ENCODE data around the gene AGBL4. TPM values are rescaled to one million over a fixed set of nuclear protein-coding genes. Genes with fewer than 3 reads are reported as not detected.

The AGBL4 gene
- total RNA-seq, 4 donors from 2014 or later, result 0.19 to 1.0 (median 1.0) TPM; not detected in 1

GRCh38 chr1:49723662-49724061 is 300.1 kb downstream of the AGBL4 start:
- TF ChIP-seq CTCF (IDR thresholded peaks at IDR 0.05) (no peak), POLR2A (IDR thresholded peaks at IDR 0.05) (no peak), POLR2AphosphoS5 (IDR thresholded peaks at IDR 0.05) (no peak), EP300 (IDR thresholded peaks at IDR 0.05) (no peak)
- no peaks in the 10 kb centered on the region for H3K4me1 ChIP-seq
- H3K27me3 ChIP-seq, result no peaks in the 10 kb centered on the region
- no peak for DNase-seq (ENCODE audit: low spot score in 2 of 2)
- no peaks in the 10 kb centered on the region for H3K36me3 ChIP-seq
- H3K27ac ChIP-seq, result no peak overlapping the region
- 100% methylated on average over 1 of the region's 1 CpG for WGBS
- no peak overlapping the region for H3K4me3 ChIP-seq
- H3K9me3 ChIP-seq, result peaks cover 3% of the 10 kb centered on the region

GRCh38 chr1:49694251-49694827 is 329.4 kb downstream of the AGBL4 start:
- H3K4me1 ChIP-seq, result no peaks in the 10 kb centered on the region
- no peaks in the 10 kb centered on the region for H3K27me3 ChIP-seq
- no peak overlapping the region for H3K4me3 ChIP-seq
- TF ChIP-seq CTCF (IDR thresholded peaks at IDR 0.05), result no peak
- no peak for TF ChIP-seq POLR2AphosphoS5 (IDR thresholded peaks at IDR 0.05)
- TF ChIP-seq POLR2A (IDR thresholded peaks at IDR 0.05), result no peak
- TF ChIP-seq EP300 (IDR thresholded peaks at IDR 0.05), result no peak
- no peak for DNase-seq (ENCODE audit: low spot score in 2 of 2)
- H3K36me3 ChIP-seq, result no peaks in the 10 kb centered on the region
- H3K9me3 ChIP-seq, result no peaks in the 10 kb centered on the region
- 61% methylated on average over 4 of the region's 4 CpGs for WGBS
- no peak overlapping the region for H3K27ac ChIP-seq

- no peak for DNase-seq (ENCODE audit: low spot score in 2 of 2)
- no peaks in the 10 kb centered on the region for H3K36me3 ChIP-seq
- H3K27ac ChIP-seq, result no peak overlapping the region
- H3K4me1 ChIP-seq, result no peaks in the 10 kb centered on the region
- peaks cover 11% of the 10 kb centered on the region for H3K9me3 ChIP-seq
- H3K4me3 ChIP-seq, result no peak overlapping the region
- WGBS, result 67% methylated on average over 3 of the region's 3 CpGs
- TF ChIP-seq EP300 (IDR thresholded peaks at IDR 0.05) (no peak), CTCF (IDR thresholded peaks at IDR 0.05) (no peak)
- no peaks in the 10 kb centered on the region for H3K27me3 ChIP-seq
Measured at GRCh38 chr1:49686107-49686506, 337.6 kb downstream of the AGBL4 start.

- TF ChIP-seq POLR2A (IDR thresholded peaks at IDR 0.05) (no peak), POLR2AphosphoS5 (IDR thresholded peaks at IDR 0.05) (no peak), EP300 (IDR thresholded peaks at IDR 0.05) (no peak), CTCF (IDR thresholded peaks at IDR 0.05) (no peak)
- H3K4me1 ChIP-seq, result no peaks in the 10 kb centered on the region
- no peaks in the 10 kb centered on the region for H3K36me3 ChIP-seq
- H3K27me3 ChIP-seq, result no peaks in the 10 kb centered on the region
- H3K27ac ChIP-seq, result no peak overlapping the region
- H3K4me3 ChIP-seq, result no peak overlapping the region
- H3K9me3 ChIP-seq, result peaks cover 10% of the 10 kb centered on the region
- DNase-seq (ENCODE audit: low spot score in 2 of 2), result no peak
- WGBS, result 52% methylated on average over 2 of the region's 2 CpGs
Measured at GRCh38 chr1:49677706-49678105, 346.0 kb downstream of the AGBL4 start.

DNA sequence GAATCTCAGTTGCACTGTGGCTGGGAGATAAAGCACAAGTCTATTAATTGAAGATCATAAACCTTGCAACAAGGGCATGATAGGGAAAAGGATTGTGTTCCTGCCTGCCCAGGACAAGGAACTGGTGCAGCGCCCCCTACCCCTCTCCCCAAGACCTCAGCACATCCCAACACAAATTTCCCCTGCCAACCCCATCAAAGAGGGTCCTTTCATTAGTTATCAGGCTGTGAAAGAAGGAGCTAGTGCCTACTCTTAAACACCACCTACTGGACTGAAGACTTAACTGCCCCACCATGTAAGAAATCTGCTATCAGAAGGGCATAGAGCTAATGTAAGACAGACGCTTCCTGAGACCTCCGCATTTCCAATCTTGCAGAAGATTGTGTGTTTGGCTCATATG is 372.6 kb downstream of the AGBL4 start:
- WGBS, result 58% methylated on average over 3 of the region's 3 CpGs
- Histone ChIP-seq H3K9me3 (peaks cover 10% of the 10 kb centered on the region), H3K4me3 (no peak overlapping the region), H3K27me3 (no peaks in the 10 kb centered on the region), H3K36me3 (no peaks in the 10 kb centered on the region), H3K4me1 (no peaks in the 10 kb centered on the region), H3K27ac (no peak overlapping the region)
- no peak for DNase-seq (ENCODE audit: low spot score in 2 of 2)
- TF ChIP-seq EP300 (IDR thresholded peaks at IDR 0.05) (no peak), POLR2A (IDR thresholded peaks at IDR 0.05) (no peak), CTCF (IDR thresholded peaks at IDR 0.05) (no peak), POLR2AphosphoS5 (IDR thresholded peaks at IDR 0.05) (no peak)
